Endothelial cell of umbilical vein (primary cell): ENCODE measurements around the gene GEMIN8. TPM values are rescaled to one million over a fixed set of nuclear protein-coding genes. Genes with fewer than 3 reads are reported as not detected.

Source experiments
- BruUV-seq: library from RNA; stranded (reverse); fragments of 400-500 nt; replicated peaks from 2 replicates; lab custom pipeline; 2021; lab: Mats Ljungman, UMichigan
- CTCF ChIA-PET: fragments of 300-600, 350-600 bp; sonication (Branson Sonifier 250); formaldehyde crosslinking; loops from one replicate; lab custom pipeline; 2021; ENCODE audit warnings: antibody characterized with exemption, inconsistent platforms; lab: Charles Lee
- POLR2A ChIA-PET: fragments of 300-600, 350-600 bp; sonication (Branson Sonifier 250); formaldehyde crosslinking; loops from one replicate; lab custom pipeline; 2021; ENCODE audit warnings: antibody characterized with exemption, inconsistent platforms; lab: Charles Lee
- DNase-seq: peaks from one replicate; pipeline ENCODE4 v3.0.0-alpha.2; 2011; ENCODE audit warnings: low read depth, low spot score
- FAIRE-seq: peaks from 2 replicates; lab custom pipeline; 2011; peaks lifted over from hg19 to GRCh38; lab: Jason Lieb, UNC
- H2AFZ ChIP-seq: 2 replicates; pipeline ENCODE4 v1.6.0; 2012; ENCODE audit warnings: low read depth, low read length, control low read depth, inconsistent platforms
- H3K27ac ChIP-seq: 2 replicates; pipeline ENCODE4 v1.5.1; 2011; ENCODE audit warnings: low read depth, mild to moderate bottlenecking, control low read depth, low read length, moderate library complexity; ENCODE audit not compliant: insufficient read depth
- H3K27me3 ChIP-seq, 2 experiments: 2 replicates each; pipeline versions ENCODE4 v1.6.0 to v1.6.1; 2011; ENCODE audit warnings: low read length in 2 of 2, mixed read lengths in 1 of 2; ENCODE audit not compliant: control insufficient read depth in 2 of 2, insufficient read depth in 2 of 2
- H3K36me3 ChIP-seq, 2 experiments: 2 replicates in 1 of 2; 3 replicates in 1 of 2; pipeline ENCODE4 v1.5.1; 2011; ENCODE audit warnings: low read length in 2 of 2, mild to moderate bottlenecking in 1 of 2, moderate library complexity in 1 of 2; ENCODE audit not compliant: control insufficient read depth in 2 of 2, insufficient read depth in 2 of 2; ENCODE audit errors: extremely low read depth in 1 of 2
- H3K4me1 ChIP-seq: 3 replicates; pipeline ENCODE4 v1.5.1; 2011; ENCODE audit warnings: mild to moderate bottlenecking, low read length; ENCODE audit not compliant: control insufficient read depth, insufficient read depth; ENCODE audit errors: extremely low read depth
- H3K4me2 ChIP-seq: 2 replicates; pipeline ENCODE4 v1.6.1; 2011; ENCODE audit warnings: low read length, control low read depth, mixed read lengths; ENCODE audit not compliant: insufficient read depth
- H3K4me3 ChIP-seq, 3 experiments: fragments of 200-600 bp in 1 of 3; sonication (generic), shearing (Covaris generic) in 1 of 3; replicated peaks in 1 of 3; 2 replicates each; pipeline ENCODE4 v1.5.1; 2011 to 2016; ENCODE audit warnings: control low read depth in 3 of 3, low read length in 3 of 3, mild to moderate bottlenecking in 2 of 3, inconsistent platforms in 1 of 3, low read depth in 1 of 3, moderate library complexity in 1 of 3; ENCODE audit not compliant: insufficient read depth in 1 of 3
- H3K79me2 ChIP-seq: 2 replicates; pipeline ENCODE4 v1.6.0; 2012; ENCODE audit warnings: low read length, inconsistent platforms; ENCODE audit not compliant: control insufficient read depth, insufficient read depth
- H3K9ac ChIP-seq: replicated peaks from 2 replicates; pipeline ENCODE3; 2011; ENCODE audit warnings: low read length, control low read depth; ENCODE audit not compliant: insufficient read depth; ENCODE audit errors: extremely low read depth
- H3K9me1 ChIP-seq: replicated peaks from 3 replicates; pipeline ENCODE4 v1.6.0; 2011; ENCODE audit warnings: mild to moderate bottlenecking, low read length; ENCODE audit not compliant: control insufficient read depth, insufficient read depth; ENCODE audit errors: extremely low read depth
- H3K9me3 ChIP-seq: replicated peaks from 2 replicates; pipeline ENCODE4 v1.5.1; 2012; ENCODE audit warnings: low read length, inconsistent platforms; ENCODE audit not compliant: control insufficient read depth, insufficient read depth
- H4K20me1 ChIP-seq: replicated peaks from 2 replicates; pipeline ENCODE3; 2011; ENCODE audit warnings: mild to moderate bottlenecking, low read length; ENCODE audit not compliant: control insufficient read depth, insufficient read depth; ENCODE audit errors: extremely low read depth
- CTCF ChIP-seq, 2 donors: IDR thresholded peaks; 1 replicate in 1 of 2; 2 replicates in 1 of 2; pipeline ENCODE4 v1.5.1; 2011; ENCODE audit warnings: low read length in 2 of 2, mild to moderate bottlenecking in 2 of 2, moderate library complexity in 2 of 2, control low read depth in 1 of 2, inconsistent platforms in 1 of 2, low read depth in 1 of 2; ENCODE audit not compliant: insufficient read depth in 1 of 2; ENCODE audit errors: extremely low read depth in 1 of 2
- EZH2 ChIP-seq: IDR thresholded peaks from 2 replicates; pipeline ENCODE4 v1.6.1; 2012; ENCODE audit warnings: borderline replicate concordance, low read depth, mild to moderate bottlenecking, moderate library complexity, low read length, inconsistent platforms; ENCODE audit not compliant: severe bottlenecking
- FOS ChIP-seq: IDR thresholded peaks from 2 replicates; pipeline ENCODE4 v1.6.1; 2011; ENCODE audit warnings: mild to moderate bottlenecking, low read length, moderate library complexity, borderline replicate concordance; ENCODE audit not compliant: insufficient read depth
- GATA2 ChIP-seq: IDR thresholded peaks from 2 replicates; pipeline ENCODE4 v1.7.0; 2011; ENCODE audit warnings: low read depth, mild to moderate bottlenecking, moderate library complexity, mixed read lengths, low read length; ENCODE audit not compliant: insufficient read length, insufficient read depth
- JUN ChIP-seq: IDR thresholded peaks from 2 replicates; pipeline ENCODE4 v1.6.1; 2011; ENCODE audit warnings: borderline replicate concordance, low read depth; ENCODE audit not compliant: insufficient read length, insufficient read depth
- MAX ChIP-seq: IDR thresholded peaks from 2 replicates; pipeline ENCODE4 v1.6.1; 2011; ENCODE audit not compliant: insufficient read depth, insufficient read length
- MYC ChIP-seq: IDR thresholded peaks from one replicate; pipeline ENCODE4 v1.6.1; 2011; ENCODE audit warnings: mild to moderate bottlenecking, low read depth, low read length
- POLR2A ChIP-seq: IDR thresholded peaks from 2 replicates; pipeline ENCODE4 v1.6.1; 2012; ENCODE audit warnings: low read depth, mild to moderate bottlenecking, control low read depth, low read length
- POLR2AphosphoS5 ChIP-seq: IDR thresholded peaks from 2 replicates; pipeline ENCODE4 v1.6.1; 2012; ENCODE audit warnings: low read depth, mild to moderate bottlenecking, control low read depth, low read length, moderate library complexity; ENCODE audit not compliant: insufficient read depth
- dilution Hi-C: fragments of 300-500 bp; cut with MboI; formaldehyde crosslinking; loops from one replicate; pipeline ENCODE4 v1.15.0; 2019; ENCODE audit warnings: low sequenced_read_pairs; ENCODE audit not compliant: extremely low pct_ligation_motif_present
- intact Hi-C: fragments of 100-400 bp; cut with micrococcal nuclease; formaldehyde crosslinking; loops from one replicate; pipeline ENCODE4 v1.10.0; 2022
- polyA plus RNA-seq, 4 experiments: library from polyadenylated mRNA; depleted of rRNA in 3 of 4; stranded (reverse) in 3 of 4; unstranded in 1 of 4; fragments of >200 nt; gene quantifications; 2 replicates each; pipeline versions ENCODE4 v1.2.1 to v1.2.3, GENCODE V29; 2011 to 2012; ENCODE audit warnings: missing spikeins in 1 of 4
- total RNA-seq: library from RNA; stranded (reverse); gene quantifications from 2 replicates; pipeline ENCODE4 v1.2.3, GENCODE V29; 2021

GEMIN8 gene
- total and polyA plus RNA-seq, 2 donors (not counting 3 experiments of a cell fraction or from before 2014, with no cell fraction given): 18.5 to 24.5 TPM

- H3K27ac ChIP-seq: no peak overlapping the region
- H3K9me1 ChIP-seq: no peaks in the 10 kb centered on the region
- no peak overlapping the region for H3K4me3 ChIP-seq
- H3K9ac ChIP-seq: no peak overlapping the region
- H3K36me3 ChIP-seq: no peaks in the 10 kb centered on the region
- intact Hi-C loops (no loop called here), dilution Hi-C loops (no loop called here)
- BruUV-seq: no TSS peak
- no peaks in the 10 kb centered on the region for H3K79me2 ChIP-seq
- no peak for TF ChIP-seq MYC
- no peak for TF ChIP-seq POLR2A
- TF ChIP-seq EZH2: no peak
- TF ChIP-seq MAX: no peak
- no peak for TF ChIP-seq JUN
- TF ChIP-seq POLR2AphosphoS5: no peak
- no peak for TF ChIP-seq FOS
- no peak for TF ChIP-seq GATA2
- no peak for TF ChIP-seq CTCF (IDR thresholded peaks at IDR 0.05; ENCODE audit: extremely low read depth in 1 of 2, insufficient read depth in 1 of 2, low read depth in 1 of 2, low read length in 2 of 2)
- H4K20me1 ChIP-seq: no peaks in the 10 kb centered on the region
- no peak for FAIRE-seq
- no peak overlapping the region for H3K4me2 ChIP-seq
- no peaks in the 10 kb centered on the region for H3K27me3 ChIP-seq
- no peak overlapping the region for H2AFZ ChIP-seq
- POLR2A ChIA-PET: no interaction called here
- CTCF ChIA-PET: no interaction called here
- no peaks in the 10 kb centered on the region for H3K4me1 ChIP-seq
- H3K9me3 ChIP-seq: no peaks in the 10 kb centered on the region
- DNase-seq: no peak
Measured at GRCh38 chrX:13966793-13967125, 62.9 kb downstream of the GEMIN8 start.
